ENCODE measurements around the gene OR2S2. TPM values are rescaled to one million over a fixed set of nuclear protein-coding genes. Genes with fewer than 3 reads are reported as not detected.
"Not testable (repeated sequence)": the region's sequence is repeated elsewhere in the genome, so short reads cannot be mapped to it uniquely, and the experiment has no call there.

The OR2S2 gene
- total RNA-seq, 2 experiments from 2014 or later = not detected

GRCh38 chr9:35994959-35995358 is 37.0 kb upstream of the OR2S2 start:
- ChIA-PET CTCF (ENCODE audit: unreplicated experiment) (interaction anchor here (1.6 kb wide), 1 partner anchor 18 kb away, joined by 4 read pairs; no protein-coding TSS in a partner anchor), POLR2A (interaction anchor here (0.5 to 2.9 kb wide), 5 partner anchors 11 to 1078 kb away, joined by 3 to 10 read pairs (median 5); no protein-coding TSS in a partner anchor)
- Histone ChIP-seq H3K4me1 (ENCODE audit: insufficient read depth, low read length, poor library complexity, severe bottlenecking) (no peaks in the 10 kb centered on the region), H2AFZ (ENCODE audit: low read length) (no peak overlapping the region), H3K79me2 (ENCODE audit: insufficient read depth, low read depth, low read length) (no peaks in the 10 kb centered on the region), H3K9me3 (ENCODE audit: low read length) (no peaks in the 10 kb centered on the region), H3K9me2 (ENCODE audit: insufficient read depth, low read length) (no peaks in the 10 kb centered on the region), H3K4me3 (ENCODE audit: low read depth, low read length, poor library complexity, severe bottlenecking) (no peak overlapping the region), H3K36me3 (ENCODE audit: insufficient read depth, low read length) (no peaks in the 10 kb centered on the region), H3K4me2 (ENCODE audit: low read length) (no peak overlapping the region), H3K27ac (ENCODE audit: low read depth, low read length, poor library complexity, severe bottlenecking) (no peak overlapping the region), H4K20me1 (ENCODE audit: insufficient read depth, low read length) (no peaks in the 10 kb centered on the region)
- BruUV-seq (replicated peaks) = no TSS peak
- no peak for DNase-seq (ENCODE audit: low spot score)
- no peak for TF ChIP-seq EZH2phosphoT487 (IDR thresholded peaks at IDR 0.05; ENCODE audit: borderline replicate concordance, low read depth, low read length)
- TF ChIP-seq, protein P1, sequence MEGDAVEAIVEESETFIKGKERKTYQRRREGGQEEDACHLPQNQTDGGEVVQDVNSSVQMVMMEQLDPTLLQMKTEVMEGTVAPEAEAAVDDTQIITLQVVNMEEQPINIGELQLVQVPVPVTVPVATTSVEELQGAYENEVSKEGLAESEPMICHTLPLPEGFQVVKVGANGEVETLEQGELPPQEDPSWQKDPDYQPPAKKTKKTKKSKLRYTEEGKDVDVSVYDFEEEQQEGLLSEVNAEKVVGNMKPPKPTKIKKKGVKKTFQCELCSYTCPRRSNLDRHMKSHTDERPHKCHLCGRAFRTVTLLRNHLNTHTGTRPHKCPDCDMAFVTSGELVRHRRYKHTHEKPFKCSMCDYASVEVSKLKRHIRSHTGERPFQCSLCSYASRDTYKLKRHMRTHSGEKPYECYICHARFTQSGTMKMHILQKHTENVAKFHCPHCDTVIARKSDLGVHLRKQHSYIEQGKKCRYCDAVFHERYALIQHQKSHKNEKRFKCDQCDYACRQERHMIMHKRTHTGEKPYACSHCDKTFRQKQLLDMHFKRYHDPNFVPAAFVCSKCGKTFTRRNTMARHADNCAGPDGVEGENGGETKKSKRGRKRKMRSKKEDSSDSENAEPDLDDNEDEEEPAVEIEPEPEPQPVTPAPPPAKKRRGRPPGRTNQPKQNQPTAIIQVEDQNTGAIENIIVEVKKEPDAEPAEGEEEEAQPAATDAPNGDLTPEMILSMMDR (conservative IDR thresholded peaks at IDR 0.05; ENCODE audit: low read length) = no peak
- intact Hi-C loops (cut with micrococcal nuclease; ENCODE audit: unreplicated experiment) = no loop called here

DNA sequence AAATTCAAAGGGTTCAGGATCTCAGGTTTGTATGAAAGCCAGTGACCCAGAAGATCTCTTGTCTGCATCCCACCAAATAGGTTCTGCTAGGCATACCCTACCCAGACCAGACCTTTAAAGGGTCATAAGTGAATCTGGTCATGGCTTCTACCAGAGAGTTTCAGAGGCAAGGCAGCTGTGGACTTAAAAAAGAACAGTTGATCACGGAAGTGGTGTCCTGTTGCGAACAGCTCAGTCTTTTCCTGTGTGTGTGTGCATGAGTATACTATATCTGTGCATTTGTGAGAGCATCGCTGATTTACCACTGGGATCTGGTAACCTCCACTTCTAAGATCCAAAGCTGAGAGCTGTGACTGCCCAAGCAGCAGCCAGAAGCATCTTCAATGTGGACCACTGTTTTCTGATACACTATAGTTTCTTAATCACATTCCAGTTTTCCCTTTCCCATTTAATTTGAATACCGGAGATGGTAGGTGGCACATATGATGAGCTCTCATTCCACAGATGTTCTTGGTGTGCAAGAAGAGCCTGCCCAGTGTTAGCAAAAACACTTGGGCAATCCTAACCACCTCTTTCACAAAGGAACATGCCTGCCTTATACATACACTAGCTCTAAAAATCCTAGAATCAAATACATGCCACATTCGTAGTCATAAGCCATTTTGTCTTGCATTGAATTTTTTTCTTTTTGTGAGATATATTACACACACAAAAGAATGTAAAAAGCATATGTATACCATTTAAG is 36.2 kb upstream of the OR2S2 start:
- Histone ChIP-seq H2AFZ (ENCODE audit: low read length) (no peak overlapping the region), H3K4me1 (ENCODE audit: insufficient read depth, low read length, poor library complexity, severe bottlenecking) (no peaks in the 10 kb centered on the region), H3K79me2 (ENCODE audit: insufficient read depth, low read depth, low read length) (no peaks in the 10 kb centered on the region), H3K4me3 (ENCODE audit: low read depth, low read length, poor library complexity, severe bottlenecking) (no peak overlapping the region), H3K36me3 (ENCODE audit: insufficient read depth, low read length) (no peaks in the 10 kb centered on the region), H3K9me3 (ENCODE audit: low read length) (no peaks in the 10 kb centered on the region), H3K27ac (ENCODE audit: low read depth, low read length, poor library complexity, severe bottlenecking) (no peak overlapping the region), H4K20me1 (ENCODE audit: insufficient read depth, low read length) (no peaks in the 10 kb centered on the region), H3K9me2 (ENCODE audit: insufficient read depth, low read length) (no peaks in the 10 kb centered on the region), H3K4me2 (ENCODE audit: low read length) (no peak overlapping the region)
- TF ChIP-seq, protein P1 (conservative IDR thresholded peaks at IDR 0.05; ENCODE audit: low read length) = no peak
- no peak for TF ChIP-seq EZH2phosphoT487 (IDR thresholded peaks at IDR 0.05; ENCODE audit: borderline replicate concordance, low read depth, low read length)
- no peak for DNase-seq (ENCODE audit: low spot score)
- POLR2A ChIA-PET = interaction anchor here (0.5 to 2.9 kb wide), 4 partner anchors 10 to 1882 kb away, joined by 3 to 10 read pairs (median 5); no protein-coding TSS in a partner anchor
- no TSS peak for BruUV-seq (replicated peaks)
- CTCF ChIA-PET (ENCODE audit: unreplicated experiment) = no interaction called here
- intact Hi-C loops (cut with micrococcal nuclease; ENCODE audit: unreplicated experiment) = no loop called here

DNA sequence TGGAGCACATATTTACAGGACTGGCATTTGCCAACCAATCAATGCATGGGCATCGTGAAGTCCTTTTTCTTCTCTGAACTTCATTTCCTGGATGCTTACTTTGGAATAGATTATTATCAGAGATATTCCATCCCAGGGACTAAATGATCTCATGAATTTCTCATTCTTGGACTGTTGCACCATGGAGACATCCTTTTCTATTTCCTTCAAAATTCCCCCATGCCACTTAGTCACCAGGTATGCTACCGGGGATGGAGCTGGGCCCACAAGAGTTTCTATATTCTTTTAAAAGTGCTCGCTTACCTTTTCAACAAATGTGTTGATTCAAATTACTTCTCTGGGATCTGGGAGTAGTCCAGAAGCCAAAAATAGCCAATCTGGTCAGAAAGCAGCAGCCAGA is 35.2 kb upstream of the OR2S2 start:
- DNase-seq (ENCODE audit: low spot score); CTCF ChIA-PET (ENCODE audit: unreplicated experiment); H3K36me3 ChIP-seq (ENCODE audit: insufficient read depth, low read length); intact Hi-C loops (cut with micrococcal nuclease; ENCODE audit: unreplicated experiment); H3K4me1 ChIP-seq (ENCODE audit: insufficient read depth, low read length, poor library complexity, severe bottlenecking); POLR2A ChIA-PET; H3K4me3 ChIP-seq (ENCODE audit: low read depth, low read length, poor library complexity, severe bottlenecking); H3K9me3 ChIP-seq (ENCODE audit: low read length); BruUV-seq (replicated peaks); H3K79me2 ChIP-seq (ENCODE audit: insufficient read depth, low read depth, low read length); H3K4me2 ChIP-seq (ENCODE audit: low read length); H3K9me2 ChIP-seq (ENCODE audit: insufficient read depth, low read length); H4K20me1 ChIP-seq (ENCODE audit: insufficient read depth, low read length); H2AFZ ChIP-seq (ENCODE audit: low read length); H3K27ac ChIP-seq (ENCODE audit: low read depth, low read length, poor library complexity, severe bottlenecking): not testable (repeated sequence)

Measured in OCI-LY7 (cell line).